Measurements from ENCODE around the gene KRT17. TPM values are rescaled to one million over a fixed set of nuclear protein-coding genes. Genes with fewer than 3 reads are reported as not detected.

KRT17 gene
- total and polyA plus RNA-seq, 9 of the 15 experiments (the other 6 are each of a cell fraction or from before 2014, with no cell fraction given): 0.23 to 0.25 TPM; not detected in 7

- FAIRE-seq (no peak), ATAC-seq (no peak; the same call in 2 of the 3 replicates), DNase-seq (ENCODE audit: extremely low read depth in 1 of 4, low spot score in 3 of 4) (no peak)
- H3K4me1 ChIP-seq (replicated peaks in 1 of 2; ENCODE audit: control insufficient read depth in 2 of 2, insufficient read depth in 2 of 2, low read length in 2 of 2): no peaks in the 10 kb centered on the region; a peak in 1 of 5 replicates
- no peak overlapping the region for H3K4me3 ChIP-seq
- in situ Hi-C loops (cut with MboI): no loop called here
- POLR2A ChIA-PET: interaction anchor here (0.5 kb wide), 1 partner anchor 61 kb away, joined by 3 read pairs; no protein-coding TSS in a partner anchor
- CTCF ChIA-PET (ENCODE audit: low intra/inter-chr PET ratio): no interaction called here
- H3K9me3 ChIP-seq (replicated peaks; ENCODE audit: control insufficient read depth, insufficient read depth, low read depth, low read length): no peaks in the 10 kb centered on the region
- WGBS (ENCODE audit: insufficient coverage, low coverage, missing lambda C conversion rate): 1% methylated on average over 10 of the region's 11 CpGs
- H3K36me3 ChIP-seq (ENCODE audit: control insufficient read depth, insufficient read depth, low read length): no peaks in the 10 kb centered on the region
- peaks cover 3% of the 10 kb centered on the region for H3K9me1 ChIP-seq (ENCODE audit: control insufficient read depth, insufficient read depth, low read length)
- H2AFZ ChIP-seq (ENCODE audit: low read depth, low read length): no peak overlapping the region
- no peak overlapping the region for H3K4me2 ChIP-seq (ENCODE audit: insufficient read depth, low read length)
- TF ChIP-seq ZNF217 (CRISPR knock-in tag; IDR thresholded peaks at IDR 0.05) (no peak), HNRNPUL1 (IDR thresholded peaks at IDR 0.05; ENCODE audit: low read length) (no peak), GATAD2A (IDR thresholded peaks at IDR 0.05) (no peak), STAT6 (CRISPR knock-in tag; IDR thresholded peaks at IDR 0.05) (no peak), HDGF (IDR thresholded peaks at IDR 0.05) (no peak), IRF9 (tag; IDR thresholded peaks at IDR 0.05) (no peak), ZNF165 (CRISPR knock-in tag; IDR thresholded peaks at IDR 0.05; ENCODE audit: borderline replicate concordance) (no peak), CREB1 (IDR thresholded peaks at IDR 0.05) (no peak), CREB1 (CRISPR knock-in tag; IDR thresholded peaks at IDR 0.05) (no peak), TCF7L2 (IDR thresholded peaks at IDR 0.05; ENCODE audit: low read depth, low read length) (no peak), AFF1 (IDR thresholded peaks at IDR 0.05; ENCODE audit: low read depth in 1 of 2, partially characterized antibody in 2 of 2) (no peak), SREBF1 (IDR thresholded peaks at IDR 0.05; ENCODE audit: borderline replicate concordance, low read depth, low read length) (no peak), ZHX1 (conservative IDR thresholded peaks at IDR 0.05; ENCODE audit: low read length) (no peak)
- H3K9ac ChIP-seq (ENCODE audit: insufficient read depth in 1 of 2, low read depth in 2 of 2, low read length in 2 of 2): no peak overlapping the region
- H3K27ac ChIP-seq (ENCODE audit: extremely low read depth, low read depth, low read length): no peak overlapping the region
- H4K20me1 ChIP-seq (replicated peaks; ENCODE audit: control insufficient read depth, insufficient read depth, low read length): 0 out of 2 replicates have a peak, but pooled peaks cover 2% of the 10 kb centered on the region
- H3K27me3 ChIP-seq (ENCODE audit: control insufficient read depth in 2 of 2, insufficient read depth in 2 of 2, low read length in 2 of 2): peaks cover 2 to 31% of the 10 kb centered on the region in 2 experiments; a peak in 2 of 5 replicates
- no TSS peak for BruUV-seq (replicated peaks)
- intact Hi-C loops (cut with micrococcal nuclease): no loop called here
- H3K79me2 ChIP-seq (ENCODE audit: control insufficient read depth, insufficient read depth, low read length): no peaks in the 10 kb centered on the region
Measured at GRCh38 chr17:41617698-41618097, 6.7 kb downstream of the KRT17 start.
